ENCODE results near the gene C9. TPM values are rescaled to one million over a fixed set of nuclear protein-coding genes. Genes with fewer than 3 reads are reported as not detected.

The C9 gene
- not detected for total RNA-seq

DNA sequence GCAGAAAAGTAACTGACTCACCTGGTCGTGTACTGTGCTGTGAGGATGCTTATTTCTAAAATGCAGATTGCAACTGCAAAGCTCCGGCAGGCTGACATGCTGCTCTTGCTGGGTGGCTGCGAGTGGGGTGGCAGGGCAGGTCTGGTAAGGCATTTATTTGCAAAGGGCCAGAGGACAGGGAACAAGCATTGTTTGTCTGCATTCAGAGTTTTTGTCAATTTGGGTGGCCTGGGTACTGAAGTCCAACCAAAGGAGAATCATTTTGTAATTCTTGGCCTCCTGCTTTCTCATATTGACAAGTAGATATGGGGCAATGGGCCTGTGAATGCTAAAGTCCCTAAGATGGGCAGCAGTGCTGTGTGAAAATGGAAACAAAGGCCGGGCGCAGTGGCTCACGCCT lies at the start of gene C9:
Gene C9 (minus strand): TSS at position 129 of the 400 bp plus-strand sequence. CDS start 31 bp downstream, at position 98.
- no peaks in the 10 kb centered on the region for H3K27me3 ChIP-seq
- H3K4me3 ChIP-seq: no peak within 1 kb of the TSS
- intact Hi-C loops (cut with DNase I): no loop called here
- no peaks in the 10 kb centered on the region for H3K4me1 ChIP-seq
- TF ChIP-seq POLR2A (IDR thresholded peaks at IDR 0.05): no peak
- TF ChIP-seq, protein P1, sequence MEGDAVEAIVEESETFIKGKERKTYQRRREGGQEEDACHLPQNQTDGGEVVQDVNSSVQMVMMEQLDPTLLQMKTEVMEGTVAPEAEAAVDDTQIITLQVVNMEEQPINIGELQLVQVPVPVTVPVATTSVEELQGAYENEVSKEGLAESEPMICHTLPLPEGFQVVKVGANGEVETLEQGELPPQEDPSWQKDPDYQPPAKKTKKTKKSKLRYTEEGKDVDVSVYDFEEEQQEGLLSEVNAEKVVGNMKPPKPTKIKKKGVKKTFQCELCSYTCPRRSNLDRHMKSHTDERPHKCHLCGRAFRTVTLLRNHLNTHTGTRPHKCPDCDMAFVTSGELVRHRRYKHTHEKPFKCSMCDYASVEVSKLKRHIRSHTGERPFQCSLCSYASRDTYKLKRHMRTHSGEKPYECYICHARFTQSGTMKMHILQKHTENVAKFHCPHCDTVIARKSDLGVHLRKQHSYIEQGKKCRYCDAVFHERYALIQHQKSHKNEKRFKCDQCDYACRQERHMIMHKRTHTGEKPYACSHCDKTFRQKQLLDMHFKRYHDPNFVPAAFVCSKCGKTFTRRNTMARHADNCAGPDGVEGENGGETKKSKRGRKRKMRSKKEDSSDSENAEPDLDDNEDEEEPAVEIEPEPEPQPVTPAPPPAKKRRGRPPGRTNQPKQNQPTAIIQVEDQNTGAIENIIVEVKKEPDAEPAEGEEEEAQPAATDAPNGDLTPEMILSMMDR (IDR thresholded peaks at IDR 0.05): no peak
- H3K27ac ChIP-seq: no peak within 1 kb of the TSS
- DNase-seq: no peak
- 55 to 70% methylated on average over 6 of the region's 6 CpGs for WGBS, 2 donors
- H3K9me3 ChIP-seq: no peaks in the 10 kb centered on the region
- H3K36me3 ChIP-seq: no peaks in the 10 kb centered on the region

DNA sequence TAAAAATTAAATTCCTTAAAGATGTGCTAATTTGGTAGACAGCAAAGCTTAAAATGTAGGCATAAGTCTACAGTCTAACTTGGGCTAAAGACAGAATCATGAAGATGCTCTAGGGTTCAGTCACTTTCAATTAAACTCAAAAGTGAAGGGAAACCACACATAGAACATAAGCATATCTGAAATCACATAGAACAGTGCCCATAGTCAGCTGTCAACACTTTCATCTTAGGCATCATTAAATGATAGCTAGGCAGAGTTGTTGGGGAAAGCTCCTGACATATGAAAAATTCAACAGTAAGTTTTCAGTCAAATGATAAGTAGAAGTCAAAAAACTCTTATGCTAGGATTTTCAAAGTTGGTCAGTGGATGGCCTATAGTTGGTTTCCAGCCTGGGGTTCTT lies 49.5 kb upstream of the C9 start:
- H3K27ac ChIP-seq: no peak overlapping the region

DNA sequence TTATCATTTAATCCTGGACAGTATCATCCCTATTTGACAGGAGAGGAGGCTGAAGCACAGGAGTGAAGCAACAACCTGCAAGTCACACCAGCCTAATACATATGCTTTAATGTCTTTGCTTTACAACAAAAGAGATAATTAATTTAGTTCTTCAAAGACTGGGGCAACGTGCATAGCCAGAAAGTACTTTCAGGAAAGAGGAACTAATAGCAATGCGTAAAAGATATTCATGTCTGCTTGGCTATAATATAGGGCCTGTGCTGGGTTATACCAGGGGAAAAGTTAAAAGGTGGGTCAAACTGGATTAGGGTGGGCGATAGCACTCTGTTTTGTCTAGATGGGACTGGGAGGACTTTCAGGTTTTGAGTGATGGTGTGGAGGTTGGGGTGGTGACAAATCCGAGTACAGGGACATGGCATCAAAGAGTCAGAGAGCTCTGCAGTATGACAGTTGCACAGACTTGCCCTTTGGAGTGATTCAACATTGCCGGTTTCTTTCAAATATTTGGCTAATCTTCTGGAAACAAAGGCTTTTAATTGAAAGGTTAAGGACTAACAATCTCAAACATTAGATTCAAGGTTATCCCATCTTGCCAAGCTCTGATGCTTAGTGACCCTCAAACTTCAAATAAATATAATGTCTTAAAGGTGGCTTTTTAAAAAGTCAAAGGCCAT lies 48.6 kb upstream of the C9 start:
- intact Hi-C loops (cut with DNase I): no loop called here
- H3K36me3 ChIP-seq: no peaks in the 10 kb centered on the region
- no peak for DNase-seq
- no peaks in the 10 kb centered on the region for H3K27me3 ChIP-seq
- no peaks in the 10 kb centered on the region for H3K9me3 ChIP-seq
- TF ChIP-seq, protein P1 (IDR thresholded peaks at IDR 0.05): no peak
- peaks cover 0 to 36% (median 13%) of the 10 kb centered on the region in 3 donors for H3K4me1 ChIP-seq
- peak overlapping the region in 1 of 4 donors; percentile 46 for H3K27ac ChIP-seq
- no peak overlapping the region for H3K4me3 ChIP-seq
- WGBS, 2 donors: 28 to 42% methylated on average over 4 to 5 of the region's 5 CpGs

More for the DNA sequence above, 49.5 kb upstream of the C9 start:
- Histone ChIP-seq H3K9me3 (no peaks in the 10 kb centered on the region), H3K36me3 (no peaks in the 10 kb centered on the region), H3K4me3 (no peak overlapping the region), H3K4me1 (peaks cover 0 to 43% (median 13%) of the 10 kb centered on the region in 3 donors), H3K27me3 (no peaks in the 10 kb centered on the region)
- no peak for DNase-seq
- TF ChIP-seq, protein P1 (IDR thresholded peaks at IDR 0.05): no peak
- no peak for TF ChIP-seq POLR2A (IDR thresholded peaks at IDR 0.05)
- intact Hi-C loops (cut with DNase I): no loop called here

DNA sequence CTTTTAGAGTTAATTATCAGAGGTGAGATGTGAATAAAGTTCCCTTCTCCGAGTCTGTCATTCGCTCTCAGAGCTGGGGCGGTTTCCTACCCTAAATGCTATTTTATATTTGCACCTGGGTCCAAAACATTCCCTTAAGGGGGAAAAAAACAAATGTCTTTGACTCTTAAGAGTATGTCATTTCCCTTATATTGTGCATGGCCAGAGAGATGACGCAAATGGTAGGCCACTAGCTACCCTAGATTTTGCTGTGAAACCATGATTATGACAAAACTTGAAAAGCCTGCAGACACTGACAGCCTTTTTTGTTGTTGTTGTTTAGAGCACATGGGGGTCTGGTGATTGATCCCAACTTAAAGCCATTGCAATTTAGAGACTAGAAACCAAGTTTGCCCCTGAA lies 47.7 kb upstream of the C9 start:
- intact Hi-C loops (cut with DNase I): no loop called here
- TF ChIP-seq, protein P1 (IDR thresholded peaks at IDR 0.05): no peak
- no peak for TF ChIP-seq POLR2A (IDR thresholded peaks at IDR 0.05)
- H3K27me3 ChIP-seq: no peaks in the 10 kb centered on the region
- no peaks in the 10 kb centered on the region for H3K36me3 ChIP-seq
- no peak overlapping the region for H3K4me3 ChIP-seq
- peaks cover 0 to 35% (median 11%) of the 10 kb centered on the region in 3 donors for H3K4me1 ChIP-seq
- 96% methylated on average over 4 of the region's 4 CpGs for WGBS, 2 donors
- DNase-seq: no peak
- H3K9me3 ChIP-seq: no peaks in the 10 kb centered on the region
- peak overlapping the region in 1 of 4 donors; percentile 33 for H3K27ac ChIP-seq

DNA sequence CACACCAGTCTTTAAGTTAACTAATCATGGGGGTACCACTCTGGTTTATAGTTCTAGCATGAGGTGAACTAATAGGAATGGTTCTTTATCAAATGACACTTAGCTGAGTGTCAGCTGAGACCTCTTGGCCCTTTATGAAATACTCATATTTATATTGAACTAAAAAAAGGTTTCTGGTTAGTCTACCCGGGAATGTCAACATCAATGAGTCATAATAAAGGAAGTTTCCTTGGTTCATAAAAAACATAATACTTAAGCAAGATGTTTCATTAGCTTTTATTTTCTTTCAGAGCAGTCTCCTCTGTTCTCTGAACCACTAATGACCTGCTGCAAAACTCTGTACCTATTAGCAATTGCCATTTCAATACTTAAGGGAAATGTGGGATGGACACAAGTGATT lies 46.8 kb upstream of the C9 start:
- H3K4me3 ChIP-seq: no peak overlapping the region
- intact Hi-C loops (cut with DNase I): no loop called here
- H3K4me1 ChIP-seq: peaks cover 0 to 35% (median 11%) of the 10 kb centered on the region in 3 donors
- H3K36me3 ChIP-seq: no peaks in the 10 kb centered on the region
- H3K27me3 ChIP-seq: no peaks in the 10 kb centered on the region
- DNase-seq: no peak
- 0 to 11% methylated on average over 1 of the region's 1 CpG for WGBS, 2 donors
- TF ChIP-seq POLR2A (IDR thresholded peaks at IDR 0.05): no peak
- TF ChIP-seq, protein P1 (IDR thresholded peaks at IDR 0.05): no peak
- H3K27ac ChIP-seq: peak overlapping the region in 3 of 4 donors; percentile 7 to 72 (median 34)
- H3K9me3 ChIP-seq: no peaks in the 10 kb centered on the region
